Trophoblast cell (in vitro differentiated cells and primary cell): Measurements from ENCODE around the gene TAP2.
"Not testable (repeated sequence)": the region's sequence is repeated elsewhere in the genome, so short reads cannot be mapped to it uniquely, and the experiment has no call there.

ENCODE experiments used
- DNase-seq, 2 donors: peaks; one replicate each; pipeline ENCODE4 v3.0.0-alpha.2; 2016
- H2AFZ ChIP-seq: 2 replicates; pipeline ENCODE4 v1.6.1; 2013; ENCODE audit warnings: low read length, moderate library complexity, mild to moderate bottlenecking; ENCODE audit not compliant: insufficient read depth, poor library complexity
- H2AK5ac ChIP-seq: 2 replicates; pipeline ENCODE4 v1.6.1; 2013; ENCODE audit warnings: mild to moderate bottlenecking, low read length
- H2BK120ac ChIP-seq: 2 replicates; pipeline ENCODE4 v1.6.1; 2013; ENCODE audit warnings: low read length, mild to moderate bottlenecking, moderate library complexity; ENCODE audit not compliant: insufficient read depth, poor library complexity
- H2BK12ac ChIP-seq: 2 replicates; pipeline ENCODE4 v1.6.1; 2013; ENCODE audit warnings: mild to moderate bottlenecking, low read length, moderate library complexity
- H2BK5ac ChIP-seq: 2 replicates; pipeline ENCODE4 v1.6.1; 2013; ENCODE audit warnings: low read length, low read depth, moderate library complexity, mild to moderate bottlenecking; ENCODE audit not compliant: poor library complexity
- H3K14ac ChIP-seq: 2 replicates; pipeline ENCODE4 v1.6.1; 2013; ENCODE audit warnings: mild to moderate bottlenecking, low read length
- H3K18ac ChIP-seq: 2 replicates; pipeline ENCODE4 v1.6.1; 2013; ENCODE audit warnings: mild to moderate bottlenecking, low read length
- H3K23ac ChIP-seq: 2 replicates; pipeline ENCODE4 v1.6.1; 2013; ENCODE audit warnings: low read length
- H3K27ac ChIP-seq: 2 replicates; pipeline ENCODE4 v1.5.1; 2013; ENCODE audit warnings: low read depth, mild to moderate bottlenecking, inconsistent platforms, low read length, moderate library complexity
- H3K27me3 ChIP-seq: 2 replicates; pipeline ENCODE4 v1.6.1; 2013; ENCODE audit warnings: inconsistent platforms, mild to moderate bottlenecking, low read length, moderate library complexity; ENCODE audit not compliant: insufficient read depth
- H3K36me3 ChIP-seq, 2 experiments: 1 replicate in 1 of 2; 2 replicates in 1 of 2; pipeline ENCODE4 v1.6.1; 2013; ENCODE audit warnings: low read length in 2 of 2, mild to moderate bottlenecking in 2 of 2, moderate library complexity in 1 of 2; ENCODE audit not compliant: insufficient read depth in 2 of 2, control insufficient read depth in 1 of 2
- H3K4ac ChIP-seq: 2 replicates; pipeline ENCODE4 v1.6.1; 2013; ENCODE audit warnings: low read depth, mild to moderate bottlenecking, low read length, moderate library complexity
- H3K4me1 ChIP-seq, 2 experiments: 1 replicate in 1 of 2; 2 replicates in 1 of 2; pipeline ENCODE4 v1.6.1; 2013; ENCODE audit warnings: low read length in 2 of 2, mild to moderate bottlenecking in 2 of 2, moderate library complexity in 1 of 2; ENCODE audit not compliant: insufficient read depth in 2 of 2, control insufficient read depth in 1 of 2
- H3K4me2 ChIP-seq: 2 replicates; pipeline ENCODE4 v1.6.1; 2013; ENCODE audit warnings: inconsistent platforms, mild to moderate bottlenecking, low read length, moderate library complexity
- H3K4me3 ChIP-seq: 2 replicates; pipeline ENCODE4 v1.5.1; 2013; ENCODE audit warnings: mild to moderate bottlenecking, low read depth, low read length, inconsistent platforms
- H3K79me1 ChIP-seq: one replicate; pipeline ENCODE4 v1.6.1; 2013; ENCODE audit warnings: low read length
- H3K79me2 ChIP-seq: 2 replicates; pipeline ENCODE4 v1.6.1; 2013; ENCODE audit warnings: low read length, mild to moderate bottlenecking; ENCODE audit not compliant: control insufficient read depth, insufficient read depth, poor library complexity
- H3K9ac ChIP-seq: 2 replicates; pipeline ENCODE4 v1.6.1; 2013; ENCODE audit warnings: mild to moderate bottlenecking, low read length
- H3K9me3 ChIP-seq: 2 replicates; pipeline ENCODE4 v1.6.1; 2013; ENCODE audit warnings: low read depth, mild to moderate bottlenecking, control low read depth, inconsistent platforms, low read length; ENCODE audit not compliant: insufficient read depth
- H4K12ac ChIP-seq: 2 replicates; pipeline ENCODE4 v1.6.1; 2013; ENCODE audit warnings: low read depth, mild to moderate bottlenecking, low read length, moderate library complexity
- H4K8ac ChIP-seq: 2 replicates; pipeline ENCODE4 v1.6.1; 2013; ENCODE audit warnings: low read depth, mild to moderate bottlenecking, low read length, moderate library complexity
- H4K91ac ChIP-seq: one replicate; pipeline ENCODE4 v1.6.1; 2013; ENCODE audit warnings: low read depth, mild to moderate bottlenecking, low read length, moderate library complexity
- WGBS: extraction: QIAGEN DNeasy Blood & Tissue Kit; methylation state at CpG from one replicate; pipeline ENCODE4 v1.1.7; 2013; ENCODE audit warnings: missing lambda C conversion rate; ENCODE audit not compliant: insufficient read length, insufficient coverage; ENCODE audit errors: extremely low coverage; 5-methylcytosine and 5-hydroxymethylcytosine counted together

The TAP2 gene

DNA sequence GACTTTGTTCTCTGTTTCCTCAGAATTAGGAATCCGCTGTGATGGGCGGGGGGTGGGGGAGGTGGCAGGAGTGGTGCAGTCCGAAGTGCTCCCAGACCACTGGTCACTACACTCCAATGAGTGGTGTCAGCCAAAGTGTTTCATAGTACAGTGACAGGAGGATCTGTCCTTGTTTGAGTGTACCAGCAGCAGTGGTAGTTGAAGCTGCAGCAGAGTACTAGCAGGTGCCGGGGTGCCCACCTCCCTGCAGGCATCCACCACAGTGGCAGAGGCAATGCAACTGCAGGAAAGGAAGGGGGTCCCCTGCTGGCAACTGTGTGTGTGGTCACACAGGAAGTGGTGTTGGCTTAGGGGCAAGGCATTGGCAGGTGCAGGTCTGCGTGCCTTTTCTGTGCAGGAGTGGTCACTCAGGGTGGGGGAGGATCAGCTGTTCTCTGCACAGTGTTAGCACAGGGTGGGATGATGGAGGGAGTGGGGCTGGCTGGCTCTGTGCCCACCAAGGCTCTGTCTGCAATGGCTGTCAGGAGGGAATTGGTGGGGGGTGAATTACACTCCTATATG lies 31.4 kb downstream of the TAP2 start:
- Histone ChIP-seq H3K79me1 (no peaks in the 10 kb centered on the region), H2AFZ (no peak overlapping the region), H3K18ac (no peak overlapping the region), H4K91ac (no peak overlapping the region), H2BK12ac (no peak overlapping the region), H4K12ac (no peak overlapping the region), H3K9ac (no peak overlapping the region), H2BK120ac (no peak overlapping the region), H3K79me2 (no peaks in the 10 kb centered on the region), H3K4me3 (no peak overlapping the region), H2AK5ac (no peak overlapping the region), H3K9me3 (no peaks in the 10 kb centered on the region), H3K4ac (no peak overlapping the region), H3K4me1 (no peaks in the 10 kb centered on the region), H3K14ac (no peak overlapping the region), H3K36me3 (no peaks in the 10 kb centered on the region), H3K27me3 (no peaks in the 10 kb centered on the region), H3K23ac (no peak overlapping the region), H3K27ac (no peak overlapping the region), H3K4me2 (no peak overlapping the region), H4K8ac (no peak overlapping the region), H2BK5ac (no peak overlapping the region)
- no CpG with 5 or more reads among the region's 5 CpGs for WGBS
- DNase-seq, result no peak

DNA sequence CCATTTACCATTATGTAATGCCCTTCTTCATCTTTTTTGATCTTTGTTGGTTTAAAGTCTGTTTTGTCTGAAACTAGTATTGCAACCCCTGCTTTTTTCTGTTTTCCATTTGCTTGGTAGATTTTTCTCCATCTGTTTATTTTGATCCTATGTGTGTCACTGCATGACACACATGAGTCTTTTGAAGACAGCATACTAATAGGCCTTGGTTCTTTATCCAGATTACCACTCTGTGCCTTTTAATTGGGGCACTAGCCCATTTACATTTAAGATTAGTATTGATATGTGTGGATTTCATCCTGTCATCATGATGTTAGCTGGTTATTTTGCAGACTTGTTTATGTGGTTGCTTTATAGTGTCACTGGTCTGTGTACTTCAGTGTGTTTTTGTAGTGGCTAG lies 33.1 kb downstream of the TAP2 start:
- H3K27me3 ChIP-seq, H3K36me3 ChIP-seq, H3K27ac ChIP-seq, H3K79me2 ChIP-seq, H2BK12ac ChIP-seq, H3K23ac ChIP-seq, H3K9me3 ChIP-seq, H3K18ac ChIP-seq, H3K79me1 ChIP-seq, H3K4me2 ChIP-seq, H2AK5ac ChIP-seq, H3K14ac ChIP-seq, H3K4me1 ChIP-seq, H3K4me3 ChIP-seq, H3K9ac ChIP-seq, H4K91ac ChIP-seq, H2BK120ac ChIP-seq, H2AFZ ChIP-seq, H3K4ac ChIP-seq, DNase-seq, H4K8ac ChIP-seq, H4K12ac ChIP-seq, H2BK5ac ChIP-seq: not testable (repeated sequence)

DNA sequence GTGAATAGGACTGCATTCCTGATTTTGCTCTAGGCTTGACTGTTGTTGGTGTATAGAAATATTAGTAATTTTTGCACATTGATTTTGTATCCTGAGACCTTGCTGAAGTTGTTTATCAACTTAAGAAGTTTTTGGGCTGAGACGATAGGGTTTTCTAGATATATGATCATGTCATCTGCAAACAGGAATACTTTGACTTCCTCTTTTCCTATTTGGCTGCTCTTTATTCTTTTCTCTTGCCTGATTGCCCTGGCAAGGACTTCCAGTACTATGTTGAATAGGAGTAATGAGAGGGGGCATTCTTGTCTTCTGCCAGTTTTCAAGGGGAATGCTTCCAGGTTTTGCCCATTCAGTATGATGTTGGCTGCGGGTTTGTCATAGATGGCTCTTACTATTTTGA lies 35.1 kb downstream of the TAP2 start:
- no peak overlapping the region for H3K23ac ChIP-seq
- H2AFZ ChIP-seq, result no peak overlapping the region
- no peaks in the 10 kb centered on the region for H3K9me3 ChIP-seq
- no peaks in the 10 kb centered on the region for H3K4me1 ChIP-seq
- no peak overlapping the region for H3K18ac ChIP-seq
- H4K12ac ChIP-seq, result no peak overlapping the region
- no CpG with 5 or more reads among the region's 2 CpGs for WGBS
- no peaks in the 10 kb centered on the region for H3K27me3 ChIP-seq
- H3K9ac ChIP-seq, result no peak overlapping the region
- H2BK120ac ChIP-seq, result no peak overlapping the region
- no peak overlapping the region for H3K4me3 ChIP-seq
- DNase-seq, result no peak
- no peak overlapping the region for H3K27ac ChIP-seq
- H3K4me2 ChIP-seq, result no peak overlapping the region
- no peak overlapping the region for H2BK12ac ChIP-seq
- H3K4ac ChIP-seq, result no peak overlapping the region
- no peak overlapping the region for H3K14ac ChIP-seq
- no peak overlapping the region for H2BK5ac ChIP-seq
- no peaks in the 10 kb centered on the region for H3K79me2 ChIP-seq
- H3K36me3 ChIP-seq, result no peaks in the 10 kb centered on the region
- H4K8ac ChIP-seq, result no peak overlapping the region
- H4K91ac ChIP-seq, result no peak overlapping the region
- no peaks in the 10 kb centered on the region for H3K79me1 ChIP-seq
- H2AK5ac ChIP-seq, result no peak overlapping the region

DNA sequence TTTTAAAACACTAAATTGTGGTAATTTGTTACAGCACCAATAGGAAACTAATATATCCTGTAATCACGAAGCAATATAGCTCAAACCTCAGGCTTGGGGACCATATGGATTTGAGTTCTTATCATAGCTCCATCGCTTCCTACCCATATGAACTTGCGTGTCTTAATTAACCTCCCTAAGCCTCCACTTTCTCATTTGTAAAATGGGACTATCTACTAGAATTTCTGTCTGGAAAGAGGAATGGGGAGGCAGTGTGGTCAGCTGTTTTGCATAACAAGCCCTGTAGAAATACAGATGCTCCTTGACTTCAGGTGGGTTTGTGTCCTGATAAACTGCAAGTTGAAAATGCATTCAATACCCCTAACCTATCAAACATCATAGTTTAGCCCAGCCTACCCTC lies 38.8 kb downstream of the TAP2 start:
- Histone ChIP-seq H3K4me3 (no peak overlapping the region), H2AK5ac (no peak overlapping the region), H3K36me3 (no peaks in the 10 kb centered on the region), H4K91ac (no peak overlapping the region), H3K4me1 (peaks cover 0 to 7% of the 10 kb centered on the region in 2 experiments), H2AFZ (no peak overlapping the region), H3K4me2 (no peak overlapping the region), H3K4ac (no peak overlapping the region), H2BK12ac (no peak overlapping the region), H3K23ac (no peak overlapping the region), H4K12ac (no peak overlapping the region), H3K14ac (no peak overlapping the region), H2BK5ac (no peak overlapping the region), H3K79me1 (no peaks in the 10 kb centered on the region), H3K18ac (no peak overlapping the region), H2BK120ac (no peak overlapping the region), H3K9me3 (no peaks in the 10 kb centered on the region), H3K27me3 (no peaks in the 10 kb centered on the region), H3K9ac (no peak overlapping the region), H4K8ac (no peak overlapping the region), H3K79me2 (no peaks in the 10 kb centered on the region), H3K27ac (no peak overlapping the region)
- no CpG with 5 or more reads among the region's 3 CpGs for WGBS
- no peak for DNase-seq
